NCI-H1092 treated with DMSO at 0.1 percent for 48 hours (cell line): ENCODE results near the gene PLOD1.
A peak's percentile ranks its signal among the peaks of the same experiment; 100 is the strongest.

Source experiments
- DNase-seq: peaks from one replicate; lab custom pipeline; 2025; lab: John Stamatoyannopoulos, UW

PLOD1 gene

DNA sequence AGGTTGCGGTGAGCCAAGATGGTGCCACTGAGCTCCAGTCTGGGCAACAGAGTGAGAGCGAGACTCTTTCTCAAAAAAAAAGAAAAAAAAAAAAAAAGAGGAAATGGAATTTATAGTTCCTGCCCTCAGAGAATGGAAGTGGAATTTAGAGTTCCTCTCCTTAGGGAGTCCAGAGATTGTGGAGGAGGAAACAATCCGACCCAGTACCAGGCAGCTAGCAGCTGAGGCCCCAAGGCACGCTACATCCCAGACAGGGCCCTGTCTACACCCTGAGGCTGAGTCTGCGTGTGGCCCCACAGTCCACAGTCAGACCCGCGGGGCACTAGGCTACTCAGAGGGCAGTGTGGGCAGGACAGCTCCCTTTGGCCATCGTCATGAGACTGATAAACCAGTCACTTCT is 43.8 kb downstream of the PLOD1 start:
- DNase-seq: no peak

DNA sequence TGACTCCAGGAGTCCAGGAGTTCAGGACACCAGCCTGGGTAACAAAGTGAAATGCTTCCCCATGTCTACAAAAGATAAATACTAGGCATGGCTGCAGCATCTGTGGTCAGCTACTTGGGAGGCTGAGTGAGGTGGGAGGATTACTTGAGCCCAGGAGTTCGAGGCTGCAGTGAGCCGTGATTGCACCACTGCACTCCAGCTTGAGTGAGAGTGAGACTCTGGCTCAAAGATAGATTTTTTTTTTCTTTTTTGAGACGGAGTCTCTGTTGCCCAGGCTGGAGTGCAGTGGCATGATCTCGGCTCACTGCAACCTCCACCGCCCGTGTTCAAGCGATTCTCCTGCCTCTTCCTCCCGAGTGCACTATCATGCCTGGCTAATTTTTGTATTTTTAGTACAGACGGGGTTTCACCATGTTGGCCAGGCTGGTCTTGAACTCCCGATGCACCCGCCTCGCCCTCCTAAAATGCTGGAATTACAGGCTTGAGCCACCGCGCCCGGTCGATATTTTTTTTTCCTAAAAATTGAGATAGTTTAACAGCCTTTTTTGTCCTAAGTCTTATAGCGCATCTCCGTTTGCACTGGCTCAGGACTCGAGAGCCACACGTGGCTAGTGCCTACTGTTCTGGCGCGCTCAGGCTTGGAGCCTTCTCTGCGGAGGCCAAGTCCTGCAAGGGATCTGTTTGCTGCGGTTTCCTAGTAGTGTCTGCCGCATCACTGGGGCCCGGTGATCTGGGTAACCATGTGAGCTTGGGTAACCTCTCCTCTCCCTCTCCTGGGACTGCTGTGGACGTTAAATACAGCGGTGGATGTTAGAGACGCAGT is 44.7 kb downstream of the PLOD1 start:
- no peak for DNase-seq

DNA sequence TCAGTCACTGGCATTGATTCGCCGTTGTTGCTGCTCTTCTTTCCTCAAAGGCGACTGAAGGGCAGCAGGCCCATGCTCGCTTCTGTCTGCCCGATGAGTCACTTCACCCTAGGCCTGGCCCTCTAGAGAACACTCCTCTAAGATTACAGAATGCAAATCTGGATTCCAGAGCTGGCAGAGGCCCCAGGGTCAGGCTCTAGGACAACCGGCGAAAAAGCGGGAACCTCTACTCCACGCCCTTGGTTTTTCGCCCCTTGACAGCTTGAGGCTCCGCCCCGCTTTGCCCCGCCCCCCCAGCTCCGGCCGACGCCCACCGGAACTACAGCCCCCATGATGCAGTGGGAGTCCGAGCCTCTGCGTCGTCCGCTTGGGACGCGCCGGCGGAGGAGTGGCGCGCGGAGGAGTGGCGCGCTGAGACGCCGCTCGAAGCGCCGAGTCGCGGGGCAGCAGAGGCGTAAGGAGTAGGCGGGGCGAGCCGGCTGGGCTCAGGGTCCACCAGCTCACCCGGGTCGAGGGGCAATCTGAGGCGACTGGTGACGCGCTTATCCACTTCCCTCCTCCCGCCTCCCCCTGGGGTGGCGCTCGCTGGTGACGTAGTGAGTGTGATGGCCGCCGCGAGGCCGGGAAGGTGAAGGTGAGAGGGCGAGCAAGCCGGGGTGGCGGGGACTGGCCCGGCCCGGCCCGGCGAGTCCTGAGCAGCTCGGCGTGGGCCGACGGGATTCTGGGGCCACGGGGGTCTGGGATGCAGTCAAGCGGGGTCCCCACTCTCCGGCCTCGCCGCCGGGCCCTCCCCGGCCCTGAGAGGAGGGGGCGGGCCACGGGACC is 45.5 kb downstream of the PLOD1 start, which contains the start of gene MFN2:
Gene MFN2, plus strand, starts transcription at position 594 of the 825 bp plus-strand sequence. CDS start 8,725 bp downstream, outside the sequence.
- peak; percentile 99 for DNase-seq

DNA sequence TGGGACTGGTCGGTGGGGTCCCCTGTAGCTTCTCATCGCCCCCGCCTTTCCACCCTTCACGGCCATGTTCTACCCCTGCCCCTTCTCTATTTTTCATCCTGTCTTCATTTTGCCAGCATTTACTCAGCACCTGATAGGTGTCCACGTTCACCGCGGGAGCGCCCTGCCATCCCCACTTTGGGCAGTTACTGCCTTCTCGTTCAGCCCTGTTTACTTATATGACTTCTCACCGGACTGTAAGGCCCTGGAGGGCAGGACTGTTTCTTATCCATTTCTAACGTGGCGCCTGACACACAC is 46.1 kb downstream of the PLOD1 start:
- DNase-seq: no peak

DNA sequence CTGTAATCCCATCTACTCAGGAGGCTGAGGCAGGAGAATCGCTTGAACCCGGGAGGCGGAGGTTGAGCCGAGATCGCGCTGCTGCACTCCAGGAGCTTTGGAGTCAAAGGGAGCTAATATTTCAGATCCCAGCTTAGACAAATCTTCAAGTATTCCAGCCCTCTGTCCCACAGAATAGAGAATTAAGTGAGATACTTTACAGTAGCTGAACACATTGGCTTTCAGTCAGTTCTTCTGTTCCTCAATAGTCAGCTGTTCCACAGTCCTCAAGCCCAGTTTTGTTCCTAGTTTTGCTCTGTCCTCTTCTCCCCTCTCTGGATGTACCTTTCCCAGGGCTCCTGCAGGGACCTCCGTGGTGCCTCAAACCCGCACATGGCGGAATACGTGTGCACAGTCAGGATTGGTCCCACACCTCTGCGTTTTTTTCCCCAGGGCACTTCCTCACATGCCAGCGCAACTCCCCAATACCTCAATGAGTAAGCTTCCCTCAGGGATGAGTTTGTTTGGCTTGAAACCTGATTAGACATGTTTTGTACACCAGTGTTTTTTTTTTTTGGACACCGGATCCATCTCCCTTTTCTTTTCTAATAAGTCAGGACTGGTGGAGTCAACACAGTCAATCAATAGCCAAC is 47.0 kb downstream of the PLOD1 start:
- no peak for DNase-seq

DNA sequence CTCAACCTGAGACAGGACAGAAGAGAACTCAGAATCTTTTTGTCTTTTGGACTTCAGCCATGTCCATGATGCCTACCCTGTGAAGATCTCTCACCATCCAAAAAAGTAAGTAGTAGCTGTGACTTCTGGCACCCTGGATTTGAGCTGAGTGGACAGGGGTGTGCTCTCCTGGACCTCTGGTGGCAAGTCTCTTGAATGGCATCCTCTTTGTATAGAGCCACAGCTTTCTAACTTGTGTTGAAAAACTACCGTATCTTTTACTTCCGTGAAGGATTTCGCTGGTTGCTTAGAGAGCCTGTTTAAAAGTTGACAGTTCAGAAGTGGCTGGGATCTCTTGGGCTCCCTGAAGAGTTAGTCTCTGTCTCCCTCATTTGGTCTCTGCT is 47.5 kb downstream of the PLOD1 start:
- DNase-seq: no peak

DNA sequence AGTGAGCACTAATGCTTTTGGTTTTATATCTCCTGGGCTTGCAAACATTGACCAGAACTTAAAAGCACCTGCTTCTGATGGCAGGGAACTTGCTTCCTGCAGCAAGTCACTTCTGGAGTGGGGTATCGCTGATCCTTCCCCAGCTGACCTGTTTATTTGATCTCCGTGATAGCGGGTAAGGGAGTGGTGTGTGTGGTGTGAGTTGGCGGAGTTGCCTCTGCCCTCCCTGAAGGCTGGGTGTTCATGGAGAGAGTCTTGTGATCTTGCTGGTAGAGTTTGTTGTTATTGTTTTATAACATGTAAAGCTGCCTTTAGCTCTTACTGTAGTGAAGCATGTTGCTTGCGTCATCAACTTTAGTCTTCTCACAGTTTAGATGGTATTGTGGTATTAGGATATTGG is 49.6 kb downstream of the PLOD1 start:
- no peak for DNase-seq

DNA sequence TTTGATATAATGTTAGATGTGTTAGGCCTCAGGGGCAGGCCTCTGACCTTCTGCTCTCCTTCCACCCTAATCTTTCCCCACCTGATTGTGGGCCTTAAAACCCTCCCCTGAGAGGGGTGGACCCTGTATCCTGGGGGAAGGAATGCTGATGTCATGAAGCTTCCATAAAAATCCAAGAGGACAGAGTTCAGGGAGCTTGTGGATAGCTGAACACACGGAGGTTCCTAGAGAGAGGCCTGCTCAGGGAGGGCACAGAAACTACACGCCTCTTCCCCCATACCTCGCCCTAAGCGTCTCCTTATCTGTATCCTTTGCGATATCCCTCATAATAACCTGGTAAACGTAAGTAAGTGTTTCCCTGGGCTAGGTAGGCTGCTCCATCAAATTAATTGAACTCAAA is 50.1 kb downstream of the PLOD1 start:
- no peak for DNase-seq

DNA sequence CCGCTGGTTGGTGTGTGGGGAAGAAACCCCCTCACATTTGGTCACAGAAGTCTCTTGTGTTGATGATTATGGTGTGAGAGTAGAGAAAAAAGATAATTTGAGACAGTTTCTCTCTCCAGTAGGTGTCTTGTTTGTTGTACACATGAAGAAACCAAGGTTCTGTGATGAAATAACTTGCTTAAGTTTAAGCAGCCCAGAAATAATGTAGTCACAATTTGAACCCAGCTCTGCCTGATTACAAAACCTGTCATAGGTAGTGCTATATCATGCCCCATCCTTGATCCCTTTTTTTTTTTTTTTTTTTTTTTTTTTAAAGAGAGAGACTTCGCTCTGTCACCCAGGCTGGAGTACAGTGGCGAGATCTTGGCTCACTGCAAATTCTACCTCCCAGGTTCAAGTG is 50.7 kb downstream of the PLOD1 start:
- DNase-seq: no peak

DNA sequence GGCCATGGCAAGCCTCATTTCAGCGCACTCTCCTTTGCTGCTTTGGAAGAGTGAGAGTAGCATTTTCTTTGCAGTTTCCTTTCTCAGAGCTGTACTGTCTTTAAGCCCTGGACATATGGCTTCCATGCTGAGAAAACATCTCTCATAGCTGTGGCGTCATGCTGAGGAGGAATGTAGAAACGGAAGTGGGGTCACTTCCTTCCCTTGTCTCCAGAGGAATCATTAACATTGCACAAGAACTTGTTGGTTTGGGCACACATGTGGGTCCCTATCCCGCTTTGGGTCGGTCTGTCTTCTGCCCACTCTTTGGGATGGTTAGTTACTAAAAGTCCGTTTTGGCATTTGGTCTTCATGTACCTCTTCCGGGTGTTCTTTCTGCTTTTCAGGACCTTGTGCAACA is 51.3 kb downstream of the PLOD1 start:
- no peak for DNase-seq

DNA sequence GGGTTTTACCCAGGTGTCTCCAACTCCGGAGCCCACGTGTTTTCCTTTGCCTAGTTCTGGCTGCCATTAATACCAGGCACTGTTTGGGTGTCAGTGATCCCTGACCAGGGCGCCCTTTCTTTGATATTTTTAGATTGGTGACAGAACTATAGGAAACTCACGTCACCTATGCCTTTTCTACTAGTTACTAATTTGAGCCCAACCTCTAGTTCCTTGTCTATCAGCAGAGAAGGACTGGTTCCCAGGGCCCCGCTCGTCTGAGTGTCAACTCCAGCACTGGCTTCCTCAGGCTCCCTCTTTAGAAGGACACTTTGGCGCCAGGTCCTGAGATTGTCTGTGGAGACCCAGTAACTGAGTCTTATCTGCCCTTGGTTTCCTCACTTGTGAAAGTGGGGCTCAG is 55.2 kb downstream of the PLOD1 start:
- no peak for DNase-seq

DNA sequence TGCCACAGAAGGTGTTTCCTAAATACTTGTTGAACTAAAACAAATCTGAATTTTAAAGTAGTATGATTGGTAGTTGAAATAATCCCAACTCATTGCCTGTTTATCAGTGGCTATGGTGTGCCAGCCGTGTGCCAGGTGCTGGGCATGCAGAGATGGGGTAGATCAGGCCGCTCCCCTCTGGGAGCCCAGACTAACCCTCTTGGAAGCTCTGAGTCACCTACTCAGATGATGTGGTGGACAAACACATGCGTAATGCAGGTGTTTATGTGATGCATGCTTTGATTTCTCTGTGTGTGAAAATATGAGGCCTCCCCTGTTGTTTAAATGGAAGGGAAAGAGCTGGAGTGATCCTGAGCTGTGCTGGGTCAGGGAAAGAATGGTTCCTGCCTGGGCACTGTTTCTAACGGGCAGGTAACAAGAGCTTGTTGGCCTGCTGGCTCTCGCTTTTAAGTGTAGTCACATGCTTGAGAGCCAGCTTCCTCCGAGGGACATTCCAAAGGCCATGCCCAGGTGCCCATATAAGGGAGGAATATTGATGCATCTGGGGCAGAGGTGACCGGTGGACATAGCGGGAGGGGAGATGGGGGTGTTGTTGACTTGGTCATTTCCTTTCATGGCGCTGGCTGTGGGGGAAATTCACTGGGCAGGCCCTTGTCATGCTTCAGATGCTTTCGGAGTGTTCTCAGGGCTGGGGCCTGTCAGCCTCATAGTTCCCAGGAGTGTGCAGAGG is 56.0 kb downstream of the PLOD1 start:
- DNase-seq: no peak

DNA sequence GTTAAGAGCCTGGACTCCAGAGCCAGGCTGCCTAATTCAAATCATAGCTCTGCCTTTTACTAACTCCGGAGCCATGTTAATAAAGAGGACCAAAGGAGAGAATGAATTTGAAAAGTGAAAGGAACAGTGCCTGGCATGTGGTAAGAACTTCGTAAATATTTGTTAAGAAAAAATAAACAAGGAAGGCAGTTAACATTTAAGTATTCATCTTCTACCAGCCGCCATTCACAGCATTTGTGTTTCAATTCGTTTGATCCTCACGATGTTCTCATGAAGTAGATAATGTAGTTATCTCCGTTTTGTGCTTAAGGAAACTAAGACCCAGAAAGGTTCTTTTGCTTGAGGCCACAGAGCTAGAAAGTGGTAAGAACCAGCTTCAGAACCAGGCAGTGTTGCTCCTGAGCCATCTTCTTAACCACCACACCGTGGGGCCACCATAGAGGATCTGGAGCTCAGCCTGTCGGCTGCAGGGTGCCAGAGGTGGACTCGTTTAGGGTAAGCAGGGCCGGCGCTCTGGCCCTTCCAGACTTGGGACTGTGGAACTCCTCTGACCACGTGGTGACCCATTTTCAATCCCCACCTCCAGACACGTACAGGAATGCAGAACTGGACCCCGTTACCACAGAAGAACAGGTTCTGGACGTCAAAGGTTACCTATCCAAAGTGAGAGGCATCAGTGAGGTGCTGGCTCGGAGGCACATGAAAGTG is 57.6 kb downstream of the PLOD1 start:
- no peak for DNase-seq

DNA sequence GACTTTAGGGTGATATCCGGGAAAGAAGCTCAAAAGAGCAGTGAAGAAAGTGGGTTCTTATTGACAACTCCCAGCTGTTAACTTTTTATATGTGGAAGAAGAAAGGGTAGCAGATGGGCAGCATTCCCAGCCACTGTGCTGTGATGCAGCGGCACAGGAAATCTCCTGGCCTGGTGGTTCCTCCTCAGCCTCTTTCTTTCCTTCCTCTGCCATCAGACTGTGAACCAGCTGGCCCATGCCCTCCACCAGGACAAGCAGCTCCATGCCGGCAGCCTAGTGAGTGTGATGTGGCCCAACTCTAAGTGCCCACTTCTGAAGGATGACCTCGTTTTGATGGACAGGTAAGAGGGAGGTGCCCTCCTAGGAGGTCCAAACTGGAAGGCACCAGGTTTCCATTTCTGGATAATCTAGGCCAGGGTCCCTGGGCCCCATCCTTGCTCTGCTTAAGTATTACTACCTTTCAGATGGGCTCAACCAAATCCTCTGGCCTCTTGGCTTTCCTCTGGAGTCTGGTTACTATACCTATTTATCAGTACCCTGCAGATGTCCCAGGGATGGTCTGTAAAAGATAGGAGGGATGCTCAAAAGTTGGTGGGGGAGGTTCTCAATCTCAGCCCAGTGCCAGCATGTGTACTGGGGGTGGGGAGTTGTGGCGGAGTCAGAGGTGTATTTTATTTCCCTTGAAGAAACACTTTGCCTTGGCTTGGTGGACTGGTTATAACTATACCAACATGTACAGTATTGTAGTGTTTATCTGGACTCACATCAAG is 62.7 kb downstream of the PLOD1 start:
- DNase-seq: no peak

DNA sequence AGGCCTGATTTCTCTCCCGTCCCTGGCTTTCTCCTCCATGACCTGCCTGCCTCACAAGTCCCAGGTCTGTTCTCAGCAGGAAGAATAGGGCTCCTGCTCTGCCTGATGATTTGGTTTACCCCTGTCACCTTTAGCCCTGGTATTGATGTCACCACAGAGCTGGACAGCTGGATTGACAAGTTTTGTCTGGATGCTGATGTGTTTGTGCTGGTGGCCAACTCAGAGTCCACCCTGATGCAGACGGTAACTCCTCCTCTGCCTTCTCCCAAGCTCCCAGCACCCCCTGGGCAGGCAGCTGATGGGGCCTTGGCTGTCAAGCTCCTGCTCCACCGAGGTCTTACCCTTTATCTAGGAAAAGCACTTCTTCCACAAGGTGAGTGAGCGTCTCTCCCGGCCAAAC is 64.1 kb downstream of the PLOD1 start:
- no peak for DNase-seq

DNA sequence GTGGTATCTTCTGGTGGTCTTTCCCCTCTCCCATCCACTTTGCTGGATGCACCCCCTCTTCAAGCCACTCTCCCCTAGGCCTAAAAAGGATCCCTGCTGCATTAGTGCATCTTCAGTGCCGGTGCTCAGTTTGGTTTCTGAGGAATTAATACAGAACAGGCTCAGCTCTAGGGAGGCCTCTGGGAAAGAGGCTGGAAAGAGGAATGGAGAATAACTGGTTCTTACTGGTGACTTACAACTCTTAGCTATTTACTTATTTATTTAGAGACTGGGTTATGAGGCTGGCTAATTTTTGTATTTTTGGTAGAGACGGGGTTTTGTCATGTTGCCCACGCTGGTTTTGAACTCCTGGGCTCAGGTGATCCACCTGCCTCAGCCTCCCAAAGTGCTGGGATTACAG is 64.7 kb downstream of the PLOD1 start:
- no peak for DNase-seq

DNA sequence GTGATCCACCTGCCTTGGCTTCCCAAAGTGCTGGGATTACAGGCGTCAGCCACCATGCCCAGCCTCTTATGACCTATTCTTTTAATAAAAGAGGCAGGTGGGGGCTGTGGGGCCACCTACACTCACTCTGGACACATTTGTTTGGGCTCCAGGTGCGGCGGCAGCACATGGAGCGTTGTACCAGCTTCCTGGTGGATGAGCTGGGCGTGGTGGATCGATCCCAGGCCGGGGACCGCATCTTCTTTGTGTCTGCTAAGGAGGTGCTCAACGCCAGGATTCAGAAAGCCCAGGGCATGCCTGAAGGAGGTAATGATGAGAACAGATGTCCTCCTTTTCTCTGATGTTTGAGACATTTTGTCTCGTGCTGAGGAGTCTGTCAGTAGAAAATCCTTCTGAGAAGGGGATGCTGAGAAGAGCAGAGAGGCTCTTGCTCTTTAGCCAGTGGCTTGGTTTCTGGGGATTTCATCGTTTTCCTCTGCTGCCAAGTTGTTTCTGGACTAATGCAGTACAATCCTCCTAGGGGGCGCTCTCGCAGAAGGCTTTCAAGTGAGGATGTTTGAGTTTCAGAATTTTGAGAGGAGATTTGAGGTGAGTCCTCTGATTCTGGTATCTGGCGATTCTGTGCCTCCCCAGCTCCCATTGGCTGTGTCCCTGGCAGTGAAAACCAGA is 66.9 kb downstream of the PLOD1 start:
- DNase-seq: peak; percentile 5

DNA sequence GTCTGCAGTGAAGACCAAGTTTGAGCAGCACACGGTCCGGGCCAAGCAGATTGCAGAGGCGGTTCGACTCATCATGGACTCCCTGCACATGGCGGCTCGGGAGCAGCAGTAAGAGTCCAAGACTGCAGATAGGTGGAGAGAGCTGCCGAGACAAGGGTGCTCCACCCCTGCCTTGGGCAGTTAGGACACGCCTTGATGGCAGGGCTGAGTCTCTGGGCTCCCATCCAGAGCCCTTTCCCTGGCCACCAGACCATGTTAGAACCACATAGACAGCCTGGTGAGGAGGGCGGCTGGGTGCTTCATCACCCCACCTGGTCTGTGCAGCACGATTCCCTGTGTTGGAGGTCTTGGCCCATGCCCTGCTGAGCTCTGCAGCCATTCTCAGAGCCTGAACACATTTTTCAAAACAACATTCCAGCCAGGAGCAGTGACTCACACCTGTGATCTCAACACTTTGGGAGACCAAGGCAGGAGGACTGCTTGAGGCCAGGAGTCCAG is 67.5 kb downstream of the PLOD1 start:
- DNase-seq: no peak

DNA sequence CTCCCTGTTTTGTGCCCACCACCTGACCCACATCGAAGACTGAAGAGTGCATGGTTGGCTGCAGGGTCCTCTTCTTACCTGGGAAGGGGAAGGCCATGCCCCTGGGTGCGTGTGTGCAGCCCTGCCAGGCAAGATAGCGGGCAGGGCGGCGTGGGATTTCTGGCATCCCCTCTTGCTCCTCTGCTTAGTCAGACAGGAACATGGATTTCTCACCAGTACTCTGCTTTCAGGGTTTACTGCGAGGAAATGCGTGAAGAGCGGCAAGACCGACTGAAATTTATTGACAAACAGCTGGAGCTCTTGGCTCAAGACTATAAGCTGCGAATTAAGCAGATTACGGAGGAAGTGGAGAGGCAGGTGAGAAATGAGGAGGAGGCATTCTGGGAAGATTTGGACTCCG is 69.2 kb downstream of the PLOD1 start:
- no peak for DNase-seq

DNA sequence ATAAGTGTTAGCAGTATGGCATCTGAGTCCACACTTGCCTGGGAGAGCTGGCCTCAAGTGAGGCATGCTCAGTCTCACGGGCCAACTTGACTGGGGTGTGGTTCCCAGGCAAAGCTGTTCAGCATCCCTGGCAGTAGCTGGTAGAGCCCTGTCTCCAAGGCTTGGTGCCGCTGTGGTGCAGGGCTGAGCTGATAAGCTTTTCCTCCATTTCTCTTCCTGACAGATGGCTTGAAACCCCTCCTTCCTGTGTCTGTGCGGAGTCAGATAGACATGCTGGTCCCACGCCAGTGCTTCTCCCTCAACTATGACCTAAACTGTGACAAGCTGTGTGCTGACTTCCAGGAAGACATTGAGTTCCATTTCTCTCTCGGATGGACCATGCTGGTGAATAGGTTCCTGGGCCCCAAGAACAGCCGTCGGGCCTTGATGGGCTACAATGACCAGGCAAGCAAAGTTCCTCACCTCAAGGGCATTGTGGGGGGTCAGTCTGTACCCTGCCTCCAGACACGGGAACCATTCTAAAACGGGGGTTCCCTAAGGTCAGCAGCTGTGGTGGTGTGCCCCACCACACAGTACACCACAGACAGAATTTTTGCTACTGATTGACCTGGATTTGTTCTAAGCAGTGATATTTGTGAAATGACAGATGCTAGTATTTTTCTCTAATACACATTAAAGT is 71.1 kb downstream of the PLOD1 start:
- DNase-seq: no peak
